NB4 (cell line): ENCODE results near the gene DIPK1C.

Experiments used
- MYC ChIP-seq: IDR thresholded peaks from 2 replicates; pipeline ENCODE4 v1.6.1; 2011; ENCODE audit warnings: low read depth, low read length
- POLR2A ChIP-seq: IDR thresholded peaks from 2 replicates; pipeline ENCODE4 v1.6.1; 2011; ENCODE audit warnings: mild to moderate bottlenecking; ENCODE audit not compliant: insufficient read length; ENCODE audit errors: extremely low read depth
- TF ChIP-seq, protein P1 (sequence below): IDR thresholded peaks from one replicate; pipeline ENCODE4 v1.5.1; 2012; ENCODE audit warnings: low read depth, low read length
- TF ChIP-seq, protein P2 (sequence below): IDR thresholded peaks from 2 replicates; pipeline ENCODE4 v1.6.1; 2011; ENCODE audit warnings: low read depth, low read length

DNA sequence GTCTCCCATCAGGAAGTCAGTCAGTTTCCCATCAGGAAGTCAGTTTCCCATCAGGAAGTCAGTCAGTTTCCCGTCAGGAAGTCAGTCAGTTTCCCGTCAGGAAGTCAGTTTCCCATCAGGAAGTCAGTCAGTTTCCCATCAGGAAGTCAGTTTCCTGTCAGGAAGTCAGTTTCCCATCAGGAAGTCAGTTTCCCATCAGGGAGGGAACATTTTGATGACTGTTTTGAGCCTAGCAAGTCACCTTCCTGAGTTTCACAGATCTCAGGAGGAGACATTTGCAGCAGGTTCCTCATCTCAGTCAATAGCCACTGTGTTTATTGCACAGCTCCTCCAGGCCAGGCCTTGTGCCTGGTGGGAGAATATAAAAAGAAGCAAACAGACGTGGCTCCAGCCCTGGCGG is 31.9 kb downstream of the DIPK1C start:
- TF ChIP-seq, protein P1, sequence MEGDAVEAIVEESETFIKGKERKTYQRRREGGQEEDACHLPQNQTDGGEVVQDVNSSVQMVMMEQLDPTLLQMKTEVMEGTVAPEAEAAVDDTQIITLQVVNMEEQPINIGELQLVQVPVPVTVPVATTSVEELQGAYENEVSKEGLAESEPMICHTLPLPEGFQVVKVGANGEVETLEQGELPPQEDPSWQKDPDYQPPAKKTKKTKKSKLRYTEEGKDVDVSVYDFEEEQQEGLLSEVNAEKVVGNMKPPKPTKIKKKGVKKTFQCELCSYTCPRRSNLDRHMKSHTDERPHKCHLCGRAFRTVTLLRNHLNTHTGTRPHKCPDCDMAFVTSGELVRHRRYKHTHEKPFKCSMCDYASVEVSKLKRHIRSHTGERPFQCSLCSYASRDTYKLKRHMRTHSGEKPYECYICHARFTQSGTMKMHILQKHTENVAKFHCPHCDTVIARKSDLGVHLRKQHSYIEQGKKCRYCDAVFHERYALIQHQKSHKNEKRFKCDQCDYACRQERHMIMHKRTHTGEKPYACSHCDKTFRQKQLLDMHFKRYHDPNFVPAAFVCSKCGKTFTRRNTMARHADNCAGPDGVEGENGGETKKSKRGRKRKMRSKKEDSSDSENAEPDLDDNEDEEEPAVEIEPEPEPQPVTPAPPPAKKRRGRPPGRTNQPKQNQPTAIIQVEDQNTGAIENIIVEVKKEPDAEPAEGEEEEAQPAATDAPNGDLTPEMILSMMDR = no peak
- TF ChIP-seq, protein P2, sequence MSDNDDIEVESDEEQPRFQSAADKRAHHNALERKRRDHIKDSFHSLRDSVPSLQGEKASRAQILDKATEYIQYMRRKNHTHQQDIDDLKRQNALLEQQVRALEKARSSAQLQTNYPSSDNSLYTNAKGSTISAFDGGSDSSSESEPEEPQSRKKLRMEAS = no peak
- TF ChIP-seq MYC (no peak), POLR2A (no peak)
